H9 (cell line): ENCODE data around the gene TMPRSS7. TPM values are rescaled to one million over a fixed set of nuclear protein-coding genes. Genes with fewer than 3 reads are reported as not detected.

Source experiments
- DNase-seq: peaks from one replicate; pipeline ENCODE4 v3.0.0-alpha.2; 2017
- H2AFZ ChIP-seq: one replicate; pipeline ENCODE4 v1.6.1; 2013; ENCODE audit warnings: mild to moderate bottlenecking, low read length, control low read depth, moderate library complexity
- H2AK5ac ChIP-seq: 2 replicates; pipeline ENCODE4 v1.6.1; 2013; ENCODE audit warnings: low read length, control low read depth, mixed read lengths; ENCODE audit not compliant: insufficient read length
- H2BK120ac ChIP-seq: one replicate; pipeline ENCODE4 v1.6.1; 2013; ENCODE audit warnings: low read depth, mild to moderate bottlenecking, low read length, control low read depth, inconsistent platforms; ENCODE audit not compliant: poor library complexity, severe bottlenecking
- H2BK12ac ChIP-seq: 2 replicates; pipeline ENCODE4 v1.6.1; 2013; ENCODE audit warnings: low read length, control low read depth, mixed read lengths, low read depth; ENCODE audit not compliant: insufficient read length
- H2BK15ac ChIP-seq: 2 replicates; pipeline ENCODE4 v1.6.1; 2013; ENCODE audit warnings: low read depth, low read length, control low read depth
- H2BK20ac ChIP-seq: one replicate; pipeline ENCODE4 v1.6.1; 2013; ENCODE audit warnings: low read depth, mild to moderate bottlenecking, low read length, control low read depth, inconsistent platforms; ENCODE audit not compliant: poor library complexity, severe bottlenecking
- H2BK5ac ChIP-seq: 2 replicates; pipeline ENCODE4 v1.6.1; 2013; ENCODE audit warnings: low read length, control low read depth, mixed read lengths; ENCODE audit not compliant: insufficient read length
- H3K14ac ChIP-seq: 2 replicates; pipeline ENCODE4 v1.6.1; 2013; ENCODE audit warnings: low read length, control low read depth; ENCODE audit not compliant: insufficient read depth
- H3K18ac ChIP-seq: 2 replicates; pipeline ENCODE4 v1.6.1; 2013; ENCODE audit warnings: low read depth, mild to moderate bottlenecking, mixed read lengths, low read length, control low read depth; ENCODE audit not compliant: insufficient read length
- H3K23ac ChIP-seq: 2 replicates; pipeline ENCODE4 v1.6.1; 2013; ENCODE audit warnings: low read length, control low read depth, mixed read lengths, low read depth; ENCODE audit not compliant: insufficient read length
- H3K23me2 ChIP-seq: 2 replicates; pipeline ENCODE4 v1.6.1; 2013; ENCODE audit warnings: low read depth, mild to moderate bottlenecking, mixed read lengths, low read length, control low read depth; ENCODE audit not compliant: insufficient read length, poor library complexity, severe bottlenecking
- H3K27ac ChIP-seq: 2 replicates; pipeline ENCODE4 v1.5.1; 2013; ENCODE audit warnings: low read length, control low read depth, mixed read lengths, low read depth; ENCODE audit not compliant: insufficient read length
- H3K27me3 ChIP-seq: 2 replicates; pipeline ENCODE4 v1.6.1; 2013; ENCODE audit warnings: low read length, control low read depth, inconsistent platforms; ENCODE audit not compliant: insufficient read depth
- H3K4ac ChIP-seq: 2 replicates; pipeline ENCODE4 v1.6.1; 2013; ENCODE audit warnings: low read depth, mild to moderate bottlenecking, control low read depth, inconsistent platforms, low read length, moderate library complexity
- H3K4me1 ChIP-seq: 2 replicates; pipeline ENCODE4 v1.6.1; 2013; ENCODE audit warnings: low read length, control low read depth, inconsistent platforms; ENCODE audit not compliant: insufficient read depth
- H3K4me2 ChIP-seq: 2 replicates; pipeline ENCODE4 v1.6.1; 2013; ENCODE audit warnings: low read length, control low read depth, mixed read lengths; ENCODE audit not compliant: insufficient read length, insufficient read depth
- H3K56ac ChIP-seq: 2 replicates; pipeline ENCODE4 v1.6.1; 2013; ENCODE audit warnings: low read depth, mild to moderate bottlenecking, mixed read lengths, low read length, control low read depth; ENCODE audit not compliant: insufficient read length
- H3K79me1 ChIP-seq: 2 replicates; pipeline ENCODE4 v1.6.1; 2013; ENCODE audit warnings: low read depth, mild to moderate bottlenecking, moderate library complexity, low read length, control low read depth, inconsistent platforms; ENCODE audit not compliant: insufficient read depth, poor library complexity, severe bottlenecking
- H3K79me2 ChIP-seq: 2 replicates; pipeline ENCODE4 v1.6.1; 2013; ENCODE audit warnings: low read length, control low read depth, inconsistent platforms; ENCODE audit not compliant: insufficient read depth
- H3K9ac ChIP-seq: 2 replicates; pipeline ENCODE4 v1.6.1; 2013; ENCODE audit warnings: low read length, control low read depth, mixed read lengths; ENCODE audit not compliant: insufficient read length; ENCODE audit errors: extremely low read depth
- H3K9me3 ChIP-seq: one replicate; pipeline ENCODE4 v1.6.1; 2013; ENCODE audit warnings: low read depth, low read length, inconsistent platforms; ENCODE audit not compliant: control insufficient read depth
- H3T11ph ChIP-seq: one replicate; pipeline ENCODE4 v1.6.1; 2013; ENCODE audit warnings: mild to moderate bottlenecking, low read length, control low read depth, inconsistent platforms
- H4K20me1 ChIP-seq: one replicate; pipeline ENCODE4 v1.6.1; 2013; ENCODE audit not compliant: control insufficient read depth, insufficient read length, insufficient read depth
- H4K5ac ChIP-seq: 2 replicates; pipeline ENCODE4 v1.6.1; 2013; ENCODE audit warnings: low read depth, mild to moderate bottlenecking, mixed read lengths, low read length, control low read depth; ENCODE audit not compliant: insufficient read length
- H4K8ac ChIP-seq: replicated peaks from 2 replicates; pipeline ENCODE4 v1.6.1; 2013; ENCODE audit warnings: low read length, control low read depth, mixed read lengths, low read depth; ENCODE audit not compliant: insufficient read length
- H4K91ac ChIP-seq: 2 replicates; pipeline ENCODE4 v1.6.1; 2013; ENCODE audit warnings: low read depth, mild to moderate bottlenecking, moderate library complexity, mixed read lengths, low read length, control low read depth; ENCODE audit not compliant: insufficient read length
- H3K27ac Mint-ChIP-seq, 3 experiments: 2 replicates in 2 of 3; 3 replicates in 1 of 3; pipeline ENCODE4 v1.8.0; 2020 to 2021; ENCODE audit warnings: mixed read lengths in 3 of 3, mild to moderate bottlenecking in 1 of 3, moderate library complexity in 1 of 3
- H3K27me3 Mint-ChIP-seq: 2 replicates; pipeline ENCODE4 v1.8.0; 2021; ENCODE audit warnings: low read depth, mild to moderate bottlenecking, moderate library complexity, mixed read lengths
- H3K36me3 Mint-ChIP-seq, 3 experiments: 2 replicates in 2 of 3; 3 replicates in 1 of 3; pipeline ENCODE4 v1.8.0; 2020 to 2021; ENCODE audit warnings: low read depth in 3 of 3, mixed read lengths in 3 of 3; ENCODE audit not compliant: insufficient read depth in 1 of 3
- H3K4me1 Mint-ChIP-seq, 2 experiments: 2 replicates each; pipeline ENCODE4 v1.8.0; 2020; ENCODE audit warnings: mixed read lengths in 2 of 2
- H3K4me3 Mint-ChIP-seq, 2 experiments: 2 replicates in 1 of 2; 3 replicates in 1 of 2; pipeline ENCODE4 v1.8.0; 2020 to 2021; ENCODE audit warnings: mild to moderate bottlenecking in 2 of 2, mixed read lengths in 2 of 2, moderate library complexity in 1 of 2
- H3K9me3 Mint-ChIP-seq, 2 experiments: 2 replicates in 1 of 2; 3 replicates in 1 of 2; pipeline ENCODE4 v1.8.0; 2020; ENCODE audit warnings: mild to moderate bottlenecking in 2 of 2, mixed read lengths in 2 of 2, moderate library complexity in 1 of 2
- WGBS: extraction: QIAGEN DNeasy Blood & Tissue Kit; methylation state at CpG from one replicate; pipeline ENCODE4 v1.1.7; 2013; ENCODE audit warnings: missing lambda C conversion rate, low lambda C conversion rate, mixed read lengths; ENCODE audit not compliant: insufficient read length; ENCODE audit errors: extremely low coverage; 5-methylcytosine and 5-hydroxymethylcytosine counted together
- total RNA-seq: library from RNA; stranded (reverse); gene quantifications from 2 replicates; pipeline ENCODE4 v1.2.1, GENCODE V29; 2021
- TF ChIP-seq, protein P1 (sequence below): fragments of 200-600 bp; sonication (generic); conservative IDR thresholded peaks from 3 replicates; pipeline ENCODE4 v1.8.0; 2021; ENCODE audit warnings: antibody characterized with exemption, mild to moderate bottlenecking

Gene TMPRSS7
- total RNA-seq, 1 experiment from 2014 or later, result not detected

DNA sequence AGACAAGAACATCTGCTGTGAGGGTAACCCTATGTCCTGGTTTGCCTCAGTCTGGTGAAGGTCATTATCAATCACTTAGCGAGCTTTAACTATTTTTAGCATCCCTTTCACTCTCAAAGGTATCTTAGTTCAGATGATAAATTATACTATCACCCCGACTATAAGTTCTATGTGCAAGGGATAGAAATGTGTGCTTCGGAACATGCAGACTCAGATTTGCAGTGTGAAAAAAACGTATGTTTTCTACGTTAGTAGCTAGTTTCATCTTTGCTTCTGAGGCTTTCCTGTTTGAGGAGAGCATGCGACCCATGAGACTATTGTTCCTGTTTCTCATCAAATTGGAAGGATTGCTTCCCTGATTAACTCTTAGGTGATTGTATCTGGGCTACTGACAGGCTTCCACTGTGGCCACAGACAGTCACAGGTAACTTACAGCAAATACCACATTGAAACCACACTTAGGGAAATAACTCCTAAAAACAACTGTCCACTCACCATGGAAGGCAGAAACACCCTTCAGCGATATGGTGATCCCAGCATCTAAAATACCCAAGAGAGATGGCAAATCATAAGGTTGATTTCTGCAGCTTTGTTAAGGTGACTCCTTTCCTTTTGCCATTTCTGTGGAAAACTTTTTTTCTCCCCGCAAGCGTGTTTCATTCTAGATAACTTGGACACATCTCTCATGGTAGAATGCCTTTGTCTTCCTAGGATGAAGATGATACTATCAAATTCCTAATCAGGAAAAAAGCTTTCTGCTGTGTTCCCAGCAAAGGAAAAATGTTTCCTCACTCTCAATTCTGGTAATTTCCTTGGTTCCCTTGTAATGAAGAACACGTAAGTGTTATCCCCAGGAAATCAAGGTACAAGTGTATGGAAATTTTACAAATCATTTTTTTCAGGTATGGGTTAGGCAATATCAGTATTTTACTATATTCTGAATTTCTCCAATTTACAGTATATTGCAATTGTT lies 93.3 kb downstream of the TMPRSS7 start:
- H3K56ac ChIP-seq, result no peak overlapping the region
- H3K27ac ChIP-seq, result no peak overlapping the region
- Mint-ChIP-seq H3K27ac (peak overlapping the region in 2 of 3 experiments; percentile 52 to 93; a peak in 2 of 7 replicates), H3K4me3 (no peak overlapping the region), H3K9me3 (no peaks in the 10 kb centered on the region; a peak in 1 of 5 replicates), H3K4me1 (peaks cover 42 to 56% of the 10 kb centered on the region in 2 experiments), H3K36me3 (peaks cover 0 to 4% (median 0%) of the 10 kb centered on the region in 3 experiments; a peak in 2 of 7 replicates), H3K27me3 (no peaks in the 10 kb centered on the region)
- no peak overlapping the region for H3K14ac ChIP-seq
- H3K4ac ChIP-seq, result no peak overlapping the region
- no peak overlapping the region for H4K91ac ChIP-seq
- TF ChIP-seq, protein P1, sequence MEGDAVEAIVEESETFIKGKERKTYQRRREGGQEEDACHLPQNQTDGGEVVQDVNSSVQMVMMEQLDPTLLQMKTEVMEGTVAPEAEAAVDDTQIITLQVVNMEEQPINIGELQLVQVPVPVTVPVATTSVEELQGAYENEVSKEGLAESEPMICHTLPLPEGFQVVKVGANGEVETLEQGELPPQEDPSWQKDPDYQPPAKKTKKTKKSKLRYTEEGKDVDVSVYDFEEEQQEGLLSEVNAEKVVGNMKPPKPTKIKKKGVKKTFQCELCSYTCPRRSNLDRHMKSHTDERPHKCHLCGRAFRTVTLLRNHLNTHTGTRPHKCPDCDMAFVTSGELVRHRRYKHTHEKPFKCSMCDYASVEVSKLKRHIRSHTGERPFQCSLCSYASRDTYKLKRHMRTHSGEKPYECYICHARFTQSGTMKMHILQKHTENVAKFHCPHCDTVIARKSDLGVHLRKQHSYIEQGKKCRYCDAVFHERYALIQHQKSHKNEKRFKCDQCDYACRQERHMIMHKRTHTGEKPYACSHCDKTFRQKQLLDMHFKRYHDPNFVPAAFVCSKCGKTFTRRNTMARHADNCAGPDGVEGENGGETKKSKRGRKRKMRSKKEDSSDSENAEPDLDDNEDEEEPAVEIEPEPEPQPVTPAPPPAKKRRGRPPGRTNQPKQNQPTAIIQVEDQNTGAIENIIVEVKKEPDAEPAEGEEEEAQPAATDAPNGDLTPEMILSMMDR, result no peak
- H3K9ac ChIP-seq, result no peak overlapping the region
- H2BK20ac ChIP-seq, result no peak overlapping the region
- peaks cover 16% of the 10 kb centered on the region; the same call in 1 of the 2 replicates for H3K4me1 ChIP-seq
- H2AK5ac ChIP-seq, result no peak overlapping the region
- WGBS, result no CpG with 5 or more reads among the region's 10 CpGs
- H2BK120ac ChIP-seq, result peak overlapping the region; percentile 41
- no peaks in the 10 kb centered on the region for H3K9me3 ChIP-seq
- no peaks in the 10 kb centered on the region for H3K79me2 ChIP-seq
- no peak overlapping the region for H4K5ac ChIP-seq
- peak overlapping the region; percentile 10 for H3T11ph ChIP-seq
- DNase-seq, result no peak
- H2BK15ac ChIP-seq, result no peak overlapping the region
- H3K27me3 ChIP-seq, result no peaks in the 10 kb centered on the region
- no peaks in the 10 kb centered on the region for H3K79me1 ChIP-seq
- H2BK5ac ChIP-seq, result no peak overlapping the region
- no peak overlapping the region for H3K23ac ChIP-seq
- H4K20me1 ChIP-seq, result no peaks in the 10 kb centered on the region
- H2BK12ac ChIP-seq, result no peak overlapping the region
- H3K23me2 ChIP-seq, result no peaks in the 10 kb centered on the region
- H4K8ac ChIP-seq, result no peak overlapping the region
- no peak overlapping the region for H3K4me2 ChIP-seq
- H3K18ac ChIP-seq, result no peak overlapping the region
- H2AFZ ChIP-seq, result no peak overlapping the region
